CD4-positive, alpha-beta T cell (primary cell): ENCODE measurements around the gene SNED1. TPM values are rescaled to one million over a fixed set of nuclear protein-coding genes. Genes with fewer than 3 reads are reported as not detected.

Experiments used
- ATAC-seq: fragments of 200-7000 bp; cut with Tn5 transposase; one replicate; pipeline ENCODE4 v1.10.0; 2022; ENCODE audit warnings: mild to moderate bottlenecking; ENCODE audit not compliant: poor library complexity
- CTCF ChIA-PET: fragments of 350-600 bp; sonication (Branson Sonifier 250); formaldehyde crosslinking; loops from one replicate; lab custom pipeline; 2021; ENCODE audit warnings: antibody characterized with exemption, inconsistent platforms; lab: Charles Lee
- POLR2A ChIA-PET: fragments of 350-600 bp; sonication (Branson Sonifier 250); formaldehyde crosslinking; loops from one replicate; lab custom pipeline; 2021; ENCODE audit warnings: antibody characterized with exemption, inconsistent platforms; lab: Charles Lee
- DNase-seq, 14 experiments: peaks; one replicate each; pipeline ENCODE4 v3.0.0-alpha.2; 2013 to 2020; ENCODE audit warnings: mixed read lengths in 2 of 14
- H3K27ac ChIP-seq, 2 donors: one replicate each; pipeline versions ENCODE4 v1.5.1 to v1.7.0; 2013; ENCODE audit warnings: low read length in 2 of 2, low read depth in 1 of 2, mild to moderate bottlenecking in 1 of 2
- H3K27me3 ChIP-seq, 2 experiments: 1 replicate in 1 of 2; 2 replicates in 1 of 2; pipeline versions ENCODE4 v1.6.1 to v1.7.0; 2013; ENCODE audit warnings: low read length in 2 of 2, control low read depth in 1 of 2, mild to moderate bottlenecking in 1 of 2, moderate library complexity in 1 of 2; ENCODE audit not compliant: insufficient read depth in 2 of 2, control insufficient read depth in 1 of 2
- H3K36me3 ChIP-seq: one replicate; pipeline ENCODE4 v1.6.1; 2013; ENCODE audit warnings: low read length, control low read depth; ENCODE audit not compliant: insufficient read depth
- H3K4me1 ChIP-seq: one replicate; pipeline ENCODE4 v1.6.1; 2013; ENCODE audit warnings: low read length, control low read depth; ENCODE audit not compliant: insufficient read depth
- H3K4me3 ChIP-seq: one replicate; pipeline ENCODE4 v1.5.1; 2013; ENCODE audit warnings: mild to moderate bottlenecking, low read length, moderate library complexity
- H3K9me3 ChIP-seq, 2 experiments: 1 replicate in 1 of 2; 2 replicates in 1 of 2; pipeline versions ENCODE4 v1.6.1 to v1.7.0; 2013; ENCODE audit warnings: low read length in 2 of 2, mild to moderate bottlenecking in 2 of 2, control low read depth in 1 of 2, moderate library complexity in 1 of 2; ENCODE audit not compliant: control insufficient read depth in 1 of 2, insufficient read depth in 1 of 2
- H3K27ac Mint-ChIP-seq: one replicate; pipeline ENCODE4 v1.8.0; 2020; ENCODE audit warnings: mixed read lengths
- H3K27me3 Mint-ChIP-seq: one replicate; pipeline ENCODE4 v1.8.0; 2021; ENCODE audit warnings: mixed read lengths
- H3K36me3 Mint-ChIP-seq: one replicate; pipeline ENCODE4 v1.8.0; 2021; ENCODE audit warnings: low read depth, mixed read lengths
- H3K4me1 Mint-ChIP-seq: one replicate; pipeline ENCODE4 v1.8.0; 2021; ENCODE audit warnings: low read depth, mixed read lengths
- H3K4me3 Mint-ChIP-seq: one replicate; pipeline ENCODE4 v1.8.0; 2020; ENCODE audit warnings: mild to moderate bottlenecking, mixed read lengths
- H3K9me3 Mint-ChIP-seq: one replicate; pipeline ENCODE4 v1.8.0; 2020; ENCODE audit warnings: mixed read lengths
- CTCF ChIP-seq: fragments of 200-600 bp; IDR thresholded peaks from one replicate; pipeline ENCODE4 v1.8.0; 2022; ENCODE audit warnings: antibody characterized with exemption, mild to moderate bottlenecking
- intact Hi-C, 2 experiments: fragments of 100-400 bp; cut with DNase I in 1 of 2; cut with micrococcal nuclease in 1 of 2; formaldehyde crosslinking; loops; one replicate each; pipeline versions ENCODE4 v1.15.1 to v1.9.0; 2023 to 2025; cut with DNase I, micrococcal nuclease
- total RNA-seq, 174 experiments: library from RNA in 2 of 174; stranded (reverse) in 2 of 174; gene quantifications; one replicate each; pipeline ENCODE4 v1.2.3 and lab custom pipeline; 2021 to 2026

Gene SNED1
- total RNA-seq, 2 experiments from 2014 or later, result 42.0 to 42.7 TPM

GRCh38 chr2:241008711-241009121 is 10.3 kb downstream of the SNED1 start:
- Histone ChIP-seq H3K27ac (peak overlapping the region in 1 of 2 donors; percentile 59), H3K4me1 (peaks cover 44% of the 10 kb centered on the region), H3K27me3 (peaks cover 0 to 3% of the 10 kb centered on the region in 2 experiments), H3K36me3 (no peaks in the 10 kb centered on the region), H3K9me3 (peaks cover 19 to 26% of the 10 kb centered on the region in 2 experiments), H3K4me3 (no peak overlapping the region)
- H3K36me3 Mint-ChIP-seq, result peaks cover 17% of the 10 kb centered on the region
- H3K27me3 Mint-ChIP-seq, result no peaks in the 10 kb centered on the region
- TF ChIP-seq CTCF, result no peak
- no peak overlapping the region for H3K4me3 Mint-ChIP-seq
- peak overlapping the region; percentile 90 for H3K27ac Mint-ChIP-seq
- CTCF ChIA-PET, result no interaction called here
- POLR2A ChIA-PET, result interaction anchor here (1.3 kb wide), 1 partner anchor 27 kb away, joined by 5 read pairs; no protein-coding TSS in a partner anchor
- intact Hi-C loops, result no loop called here
- peaks cover 38% of the 10 kb centered on the region for H3K4me1 Mint-ChIP-seq
- no peak for ATAC-seq
- peaks cover 14% of the 10 kb centered on the region for H3K9me3 Mint-ChIP-seq
- peak in 1 of 14 experiments; percentile 10 for DNase-seq

GRCh38 chr2:241009191-241009590 is 10.8 kb downstream of the SNED1 start:
- peak in 1 of 14 experiments; percentile 10 for DNase-seq
- H3K36me3 Mint-ChIP-seq, result peaks cover 12% of the 10 kb centered on the region
- ATAC-seq, result no peak
- ChIA-PET CTCF (no interaction called here), POLR2A (interaction anchor here (1.0 to 2.0 kb wide), 7 partner anchors 11 to 310 kb away, joined by 3 to 7 read pairs (median 5); partner anchors contain the start of genes MTERF4 and PPP1R7)
- peaks cover 14 to 22% of the 10 kb centered on the region in 2 experiments for H3K9me3 ChIP-seq
- H3K27ac Mint-ChIP-seq, result peak overlapping the region; percentile 90
- H3K27ac ChIP-seq, result peak overlapping the region; percentile 49 to 59
- peak overlapping the region; percentile 56 for H3K4me3 Mint-ChIP-seq
- no peaks in the 10 kb centered on the region for H3K36me3 ChIP-seq
- peak overlapping the region; percentile 34 for H3K4me3 ChIP-seq
- no peak for TF ChIP-seq CTCF
- peaks cover 0 to 3% of the 10 kb centered on the region in 2 experiments for H3K27me3 ChIP-seq
- peaks cover 10% of the 10 kb centered on the region for H3K9me3 Mint-ChIP-seq
- H3K27me3 Mint-ChIP-seq, result no peaks in the 10 kb centered on the region
- H3K4me1 ChIP-seq, result peaks cover 44% of the 10 kb centered on the region
- intact Hi-C loops, result no loop called here
- H3K4me1 Mint-ChIP-seq, result peaks cover 39% of the 10 kb centered on the region

DNA sequence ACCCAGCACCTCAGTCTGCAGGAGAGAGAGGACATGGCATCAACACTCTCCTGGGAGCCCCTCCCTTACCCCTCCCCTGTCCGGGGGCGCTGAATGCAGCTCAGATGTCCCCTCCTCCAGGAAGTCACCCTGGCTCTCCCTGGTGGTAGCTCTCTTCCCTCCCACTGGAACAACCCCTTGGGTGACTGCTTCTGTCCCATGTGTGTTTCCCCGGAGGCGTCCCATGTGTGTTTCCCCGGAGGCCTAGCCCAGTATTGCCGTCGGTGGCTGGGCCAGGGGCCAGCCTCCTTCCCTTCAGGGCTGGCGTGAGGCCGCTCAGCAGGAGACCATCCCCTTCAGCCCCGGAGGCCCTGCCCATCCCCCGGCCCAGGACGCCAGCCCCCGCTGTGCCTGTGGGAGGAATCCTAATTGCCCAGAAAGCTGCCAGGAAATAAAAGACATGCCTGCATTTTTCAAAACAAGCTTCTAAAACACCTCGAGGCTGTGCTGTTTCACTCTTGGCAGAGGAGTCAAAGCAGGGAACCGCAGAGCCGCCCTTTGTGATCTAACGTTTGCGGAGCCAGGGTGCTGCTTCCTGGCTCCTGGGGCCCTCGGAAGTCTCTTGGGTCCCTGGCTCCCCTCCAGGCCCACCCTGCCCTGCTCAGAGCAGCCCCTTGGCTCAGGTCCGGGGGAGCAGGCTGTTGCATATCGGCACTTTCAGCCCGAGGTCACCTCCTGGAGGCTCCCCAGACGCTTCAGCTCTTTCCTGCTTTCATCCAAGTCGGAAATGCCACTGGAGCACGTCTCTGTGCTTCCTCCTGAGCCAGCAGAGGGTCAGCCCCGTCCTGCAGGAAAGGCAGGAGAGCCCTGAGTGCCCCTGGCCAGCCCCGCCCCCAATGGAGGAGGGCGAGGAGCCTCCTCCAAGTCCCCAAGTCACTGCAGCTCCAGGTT is 11.4 kb downstream of the SNED1 start:
- ChIA-PET POLR2A (interaction anchor here (0.7 to 2.0 kb wide), 8 partner anchors 12 to 423 kb away, joined by 3 to 7 read pairs (median 5); partner anchors contain the start of genes CAPN10, MTERF4 and PPP1R7), CTCF (interaction anchor here (0.6 to 1.0 kb wide), 2 partner anchors 8 to 14 kb away, joined by 3 read pairs; no protein-coding TSS in a partner anchor)
- intact Hi-C loops, result loop anchor here in 1 of 2 experiments (10.0 kb wide), 2 partner anchors 65 to 145 kb away; partner anchors contain the start of gene PPP1R7
- peaks cover 7 to 17% of the 10 kb centered on the region in 2 experiments for H3K9me3 ChIP-seq
- H3K4me3 ChIP-seq, result peak overlapping the region; percentile 34
- Mint-ChIP-seq H3K27ac (peak overlapping the region; percentile 90), H3K36me3 (peaks cover 12% of the 10 kb centered on the region), H3K4me1 (peaks cover 39% of the 10 kb centered on the region), H3K27me3 (no peaks in the 10 kb centered on the region), H3K4me3 (peak overlapping the region; percentile 79), H3K9me3 (peaks cover 10% of the 10 kb centered on the region)
- H3K4me1 ChIP-seq, result peaks cover 44% of the 10 kb centered on the region
- ATAC-seq (peak; percentile 87), DNase-seq (peak; percentile 24 to 73 (median 57))
- no peaks in the 10 kb centered on the region for H3K36me3 ChIP-seq
- peaks cover 0 to 3% of the 10 kb centered on the region in 2 experiments for H3K27me3 ChIP-seq
- H3K27ac ChIP-seq, result peak overlapping the region; percentile 49 to 59
- no peak for TF ChIP-seq CTCF
